Pulmonary artery endothelial cell (primary cell): ENCODE results near the gene RPP21. TPM values are rescaled to one million over a fixed set of nuclear protein-coding genes. Genes with fewer than 3 reads are reported as not detected.
A peak's percentile ranks its signal among the peaks of the same experiment; 100 is the strongest.

Experiments
- DNase-seq: peaks from one replicate; pipeline ENCODE4 v3.0.0-alpha.2; 2011; ENCODE audit warnings: low read depth, low spot score
- total RNA-seq: library from RNA; depleted of rRNA; stranded (reverse); fragments of >200 nt; gene quantifications from 2 replicates; pipeline ENCODE4 v1.2.3, GENCODE V29; 2014

RPP21 gene
- total RNA-seq: 22.0 and 26.1 TPM in 2 replicates

GRCh38 chr6:30344868-30345671, at the start of gene RPP21:
Gene RPP21, plus strand, starts transcription at chr6:30345156. Its CDS starts 16 bp downstream, at chr6:30345172.
- peak; percentile 19 for DNase-seq

- DNase-seq: no peak
Measured at GRCh38 chr6:30295837-30296236, 49.1 kb upstream of the RPP21 start.

DNA sequence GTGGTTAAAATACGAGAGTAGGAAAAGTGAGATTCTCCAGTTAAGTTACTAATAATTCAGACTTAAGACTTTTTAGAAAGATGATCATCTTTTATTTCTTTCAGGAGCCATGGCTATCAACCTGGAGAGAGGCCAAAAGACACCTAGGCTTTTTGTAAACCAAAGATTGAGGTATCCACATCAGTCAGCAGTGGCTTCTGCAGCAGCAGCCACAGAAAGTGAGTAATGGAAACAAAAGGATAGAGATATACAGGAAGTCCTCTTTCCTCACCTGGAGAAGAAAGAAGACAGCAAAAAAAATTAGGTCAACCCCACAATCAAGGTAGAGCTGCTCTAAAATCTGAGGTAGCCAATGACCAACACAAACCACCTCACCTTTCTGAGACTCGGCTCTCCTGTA, 41.0 kb upstream of the RPP21 start:
- no peak for DNase-seq

DNA sequence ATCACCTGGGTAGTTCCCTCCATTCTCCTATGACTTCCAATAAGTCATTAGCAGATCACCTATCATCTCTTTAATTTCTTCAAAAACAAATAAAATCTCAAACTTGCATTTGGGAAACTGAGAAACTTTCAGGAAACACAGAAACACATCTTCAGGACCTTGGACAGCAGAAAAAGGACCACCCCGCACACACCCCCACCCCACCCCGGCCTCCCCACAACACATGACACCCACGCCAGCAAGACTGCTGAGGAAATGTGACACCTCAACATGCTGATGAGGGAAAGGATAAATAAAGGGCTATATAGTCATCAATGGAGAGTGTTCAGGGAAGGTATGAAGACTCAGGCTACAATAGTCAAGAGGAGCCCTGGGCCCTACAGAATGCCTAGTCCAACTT, 33.9 kb upstream of the RPP21 start:
- no peak for DNase-seq

GRCh38 chr6:30311671-30312070, 33.3 kb upstream of the RPP21 start:
- DNase-seq: no peak

GRCh38 chr6:30312266-30312665, 32.7 kb upstream of the RPP21 start:
- DNase-seq: no peak

- DNase-seq: no peak
Measured at GRCh38 chr6:30312676-30313321, 32.2 kb upstream of the RPP21 start.

GRCh38 chr6:30315156-30315555, 29.8 kb upstream of the RPP21 start:
- no peak for DNase-seq

DNA sequence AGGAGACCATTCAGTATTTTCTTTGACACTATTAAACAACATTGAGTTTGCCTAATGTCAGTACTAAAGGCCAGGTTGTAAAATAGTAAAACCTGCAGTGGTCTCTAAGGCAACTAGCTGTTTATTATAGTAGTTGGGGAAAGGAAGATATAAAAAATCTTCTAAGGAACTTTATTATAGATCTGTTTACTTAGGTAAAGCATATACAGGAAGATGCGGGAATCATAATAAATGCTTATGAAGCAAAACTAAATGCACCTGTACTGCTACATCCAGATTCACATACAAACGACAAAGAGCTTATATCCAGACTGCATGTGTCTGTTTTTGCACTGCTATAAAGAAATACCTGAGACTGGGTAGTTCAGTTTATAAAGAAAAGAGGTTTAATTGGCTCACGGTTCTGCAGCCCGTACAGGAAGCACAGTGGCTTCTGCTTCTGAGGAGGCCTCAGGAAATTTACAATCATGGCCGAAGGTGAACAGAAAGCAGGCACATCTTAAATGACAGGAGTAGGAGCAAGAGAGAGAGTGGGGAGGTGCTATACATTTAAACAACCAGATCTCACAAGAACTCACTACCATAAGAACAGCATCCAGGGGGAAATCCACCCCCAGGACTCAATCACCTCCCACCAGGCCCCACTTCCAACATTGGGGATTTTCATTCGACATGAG, 26.9 kb upstream of the RPP21 start:
- no peak for DNase-seq

DNA sequence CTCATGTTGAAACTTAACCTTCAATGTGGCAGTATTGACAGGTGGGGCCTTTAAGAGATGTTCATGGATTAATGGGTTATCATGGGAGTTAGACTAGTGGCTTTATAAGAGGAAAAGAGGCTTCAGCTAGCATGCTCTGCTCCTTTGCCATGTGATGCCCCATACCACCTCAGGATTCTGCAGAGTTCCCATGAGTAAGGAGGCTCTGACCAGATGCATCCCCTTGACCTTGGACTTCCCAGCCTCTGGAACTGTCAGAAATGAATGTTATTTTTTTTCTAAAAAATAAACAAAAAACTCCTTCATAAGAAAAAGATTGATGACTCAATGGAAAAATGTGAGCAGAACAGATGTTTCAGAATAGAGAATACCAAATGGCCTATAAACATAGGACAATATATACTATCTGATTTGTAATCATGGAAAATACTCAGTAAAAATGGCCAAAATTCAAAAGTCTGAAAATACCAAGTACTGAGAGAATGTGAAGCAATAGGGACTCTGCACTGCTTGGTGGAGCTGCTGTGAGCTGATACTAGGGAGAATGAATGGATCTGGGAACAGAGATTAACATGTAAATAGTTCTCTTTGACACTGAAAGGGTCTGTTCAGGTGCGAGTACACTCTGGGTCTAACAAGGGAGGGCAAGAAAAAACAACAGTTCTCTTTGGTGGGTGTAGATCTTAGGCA, 25.7 kb upstream of the RPP21 start:
- DNase-seq: no peak

DNA sequence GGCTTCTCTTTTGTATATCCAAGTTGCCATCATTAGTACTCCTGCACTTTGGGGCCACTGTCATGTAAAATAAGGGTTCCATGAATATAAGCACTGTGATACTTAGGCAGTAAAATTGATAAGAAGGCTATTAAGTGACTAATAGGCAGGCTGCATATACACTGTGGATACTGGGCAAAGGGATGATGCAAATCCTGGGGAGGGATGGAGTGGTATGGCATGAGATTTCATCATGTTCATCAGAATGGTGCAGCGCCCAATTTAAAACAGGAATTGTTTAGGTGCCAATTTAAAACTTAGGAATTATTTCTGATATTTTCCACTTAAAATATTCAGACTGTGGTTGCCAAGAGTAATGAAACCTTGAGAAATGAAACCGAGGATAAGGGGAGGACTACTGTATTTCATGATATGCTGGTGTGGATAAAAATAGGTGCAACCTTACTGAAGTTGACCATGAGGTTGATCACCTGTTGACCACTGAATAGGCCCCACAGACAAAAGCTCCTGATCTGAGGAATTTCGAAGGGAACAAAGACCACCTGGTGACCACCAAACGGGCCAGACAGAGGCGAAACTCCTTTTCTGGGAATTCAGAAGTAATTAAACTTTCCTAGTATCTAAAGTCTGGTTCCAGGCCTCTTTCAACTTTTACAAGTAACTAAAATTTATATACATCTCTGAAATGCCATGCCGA, 23.1 kb upstream of the RPP21 start:
- DNase-seq: no peak

DNA sequence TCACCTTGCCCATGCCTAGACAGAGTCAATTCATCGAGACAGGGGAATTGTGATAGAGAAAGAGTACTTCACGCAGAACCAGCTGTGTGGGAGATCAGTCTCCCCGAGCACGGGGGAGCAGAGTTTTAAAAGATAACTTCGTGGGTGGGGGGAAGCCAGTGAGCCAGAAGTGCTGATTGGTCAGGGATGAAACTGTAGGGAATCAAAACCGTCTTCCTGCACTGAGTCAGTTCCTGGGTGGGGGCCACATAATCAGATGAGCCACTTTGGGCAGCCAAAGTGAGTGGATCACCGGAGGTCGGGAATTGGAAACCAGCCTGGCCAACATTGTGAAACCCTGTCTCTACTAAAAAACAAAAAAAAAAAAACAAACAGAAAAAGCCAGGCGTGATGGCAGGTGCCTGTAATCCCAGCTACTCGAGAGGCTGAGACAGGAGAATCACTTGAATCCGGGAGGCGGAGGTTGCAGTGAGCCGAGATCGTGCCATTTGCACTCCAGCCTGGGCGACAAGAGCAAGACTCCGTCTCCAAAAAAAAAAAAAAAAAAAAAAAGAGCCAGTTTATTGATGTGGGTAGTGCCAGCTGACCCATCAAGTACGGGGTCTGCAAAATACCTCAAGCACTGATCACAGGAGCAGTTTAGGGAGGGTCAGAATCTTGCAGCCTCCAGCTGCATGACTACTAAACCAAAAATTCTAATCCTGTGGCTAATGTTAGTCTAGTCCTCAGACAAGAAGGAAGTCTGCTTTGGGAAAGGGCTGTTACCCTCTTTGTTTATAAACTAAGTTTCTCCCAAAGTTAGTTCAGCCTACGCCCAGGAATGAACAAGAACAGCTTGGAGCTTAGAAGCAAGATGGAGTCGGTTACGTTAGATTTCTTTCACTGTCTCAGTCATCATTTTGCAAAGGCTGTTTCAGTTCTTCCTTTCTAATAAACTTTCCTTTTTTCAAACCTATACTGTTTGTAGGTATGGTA, 22.1 kb upstream of the RPP21 start:
- no peak for DNase-seq

DNA sequence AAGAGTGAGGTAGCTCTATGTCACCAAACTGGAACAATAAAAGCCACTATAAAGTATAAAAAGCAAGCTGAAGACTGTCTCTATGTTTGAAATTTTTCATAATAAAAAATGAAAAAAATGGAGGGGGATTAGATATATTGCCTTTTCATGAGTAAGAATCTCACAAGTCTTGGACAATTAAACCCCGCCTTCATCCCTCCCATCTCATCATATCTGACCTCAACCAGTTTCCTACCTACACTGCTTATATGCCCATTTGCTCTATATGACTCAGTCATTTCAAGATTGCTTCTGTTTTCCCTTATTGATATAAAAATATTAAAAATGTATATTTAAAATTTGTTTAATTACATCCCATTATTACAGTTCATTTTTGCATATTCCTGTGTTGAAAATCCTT, 21.1 kb upstream of the RPP21 start:
- no peak for DNase-seq

- DNase-seq: no peak
Measured at GRCh38 chr6:30325150-30325872, 19.6 kb upstream of the RPP21 start.

DNA sequence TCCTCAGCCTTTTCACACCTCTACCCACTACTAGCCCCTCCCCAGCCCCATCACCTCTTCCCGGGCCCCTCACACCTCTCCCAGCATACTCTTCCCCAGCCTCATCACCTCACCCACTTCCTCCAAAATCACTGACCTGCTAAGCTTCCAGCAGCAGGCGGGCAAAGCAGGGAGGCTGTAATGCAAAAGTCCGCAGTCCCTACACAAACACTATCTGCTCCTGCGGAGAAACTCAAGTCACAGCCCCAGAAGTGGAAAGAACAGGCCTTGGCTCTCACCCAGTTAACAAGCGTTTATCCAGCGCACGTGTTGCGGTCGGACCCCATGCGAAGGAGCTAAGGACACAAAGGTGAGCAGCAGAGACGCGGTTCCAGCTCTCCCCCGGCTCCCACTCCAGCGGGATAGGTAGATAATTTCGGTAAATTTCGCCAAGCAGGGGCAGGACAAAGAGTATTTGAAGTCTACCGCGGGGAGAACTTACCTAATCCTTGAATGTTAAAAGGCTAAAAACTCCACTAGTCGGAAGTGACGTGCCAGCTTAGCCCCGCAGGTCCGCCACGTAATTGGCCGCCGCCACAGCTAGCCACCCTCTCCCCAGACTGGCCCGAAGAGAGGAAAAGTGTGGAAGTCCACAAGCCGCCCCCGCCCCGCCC, 19.0 kb upstream of the RPP21 start:
- peak; percentile 46 for DNase-seq

DNA sequence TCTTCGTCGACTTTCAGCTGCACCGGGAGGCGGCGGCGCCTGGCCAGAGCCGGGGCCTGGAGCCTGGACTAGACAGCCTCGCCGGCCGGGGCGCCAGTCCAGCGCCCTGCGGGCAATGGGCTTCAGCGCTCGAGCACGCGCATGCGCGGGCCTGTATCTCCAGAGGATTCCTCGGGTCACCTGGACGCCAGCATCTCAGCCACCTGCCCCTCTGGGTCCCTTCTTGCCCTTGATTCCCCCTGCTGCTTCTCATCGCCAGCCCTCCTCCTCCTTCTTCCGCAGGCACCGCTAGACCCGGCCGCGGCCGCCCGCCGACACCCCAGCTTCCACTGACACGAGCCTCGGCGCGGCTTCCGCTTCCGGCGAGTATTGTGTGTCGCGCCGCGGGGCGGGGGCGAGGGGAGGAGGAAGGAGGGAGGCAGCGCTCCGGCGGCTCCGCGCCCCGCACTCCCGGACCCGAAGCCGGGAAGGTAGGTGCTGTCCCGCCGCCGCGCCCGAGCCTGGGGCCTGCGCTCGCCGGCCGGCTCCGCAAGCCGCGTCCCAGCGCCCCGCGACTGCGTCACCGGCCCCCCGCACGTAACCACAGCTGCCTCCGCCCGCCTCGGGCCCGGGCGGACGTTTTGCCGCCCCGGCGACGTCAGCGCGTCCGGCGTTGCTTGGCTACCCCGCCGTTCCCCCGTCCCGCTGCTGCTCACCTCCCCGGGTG, 18.3 kb upstream of the RPP21 start, which contains the start of gene TRIM39:
TSS of gene TRIM39 (plus strand) at position 402 of the 706 bp plus-strand sequence. CDS start 2,391 bp downstream, outside the sequence.
- DNase-seq: peak; percentile 40

DNA sequence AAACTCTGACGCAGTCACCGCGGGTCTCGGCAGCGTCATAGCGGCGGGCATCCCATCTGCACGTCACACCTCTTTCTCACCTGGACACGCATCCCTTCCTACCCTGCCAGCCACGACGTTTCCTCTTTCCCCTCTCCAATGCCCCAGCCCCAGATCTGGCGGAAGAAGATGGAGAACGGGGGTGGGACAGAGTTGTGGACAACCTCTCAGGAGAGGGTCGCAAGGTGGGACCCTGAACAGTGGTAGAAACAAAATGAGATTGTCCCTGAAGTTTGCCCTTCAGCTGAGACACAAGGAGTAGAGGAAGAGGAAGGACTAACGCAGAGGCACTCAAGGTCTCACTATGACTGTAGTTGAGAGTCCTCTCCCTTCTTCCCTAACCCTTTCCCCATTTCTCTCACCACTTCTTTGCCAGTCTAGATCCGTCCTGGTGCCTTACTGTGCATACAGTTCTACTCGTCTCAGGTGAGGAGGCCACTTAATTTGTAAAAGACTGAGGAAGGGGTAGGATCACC, 17.7 kb upstream of the RPP21 start:
- no peak for DNase-seq

GRCh38 chr6:30328397-30328796, 16.6 kb upstream of the RPP21 start:
- no peak for DNase-seq
